ENCODE measurements around the gene MAP1LC3A.

DNA sequence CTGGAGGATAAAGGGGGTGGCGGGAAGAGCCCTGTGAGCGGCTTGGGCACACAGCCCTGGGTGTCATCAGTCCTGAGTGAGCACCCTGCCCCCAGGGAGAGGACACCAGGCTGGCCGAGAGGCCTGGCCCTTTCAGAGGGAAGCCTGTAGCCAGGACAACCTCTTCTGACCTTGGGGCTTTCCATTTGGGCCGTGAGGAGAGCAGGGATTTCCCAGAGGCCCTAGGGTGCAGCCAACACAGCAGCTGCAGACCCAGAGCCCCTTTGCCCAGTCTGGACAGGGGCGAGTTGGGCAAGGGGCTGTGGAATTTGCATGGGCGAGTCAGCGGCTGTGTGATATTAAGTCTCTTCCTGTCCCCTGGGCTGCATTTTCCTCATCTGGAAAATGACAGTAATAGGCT is 6.3 kb downstream of the MAP1LC3A start:
- TF ChIP-seq CTCF (IDR thresholded peaks at IDR 0.05; ENCODE audit: extremely low read depth in 1 of 2, insufficient read depth in 1 of 2, low read depth in 1 of 2, low read length in 2 of 2) (no peak), JUN (IDR thresholded peaks at IDR 0.05; ENCODE audit: borderline replicate concordance, insufficient read depth, insufficient read length, low read depth) (no peak), POLR2AphosphoS5 (IDR thresholded peaks at IDR 0.05; ENCODE audit: insufficient read depth, low read depth, low read length) (no peak), POLR2A (IDR thresholded peaks at IDR 0.05; ENCODE audit: low read depth, low read length) (no peak), EZH2 (IDR thresholded peaks at IDR 0.05; ENCODE audit: borderline replicate concordance, low read depth, low read length, severe bottlenecking) (no peak), GATA2 (IDR thresholded peaks at IDR 0.05; ENCODE audit: insufficient read depth, insufficient read length, low read depth, low read length) (no peak), FOS (IDR thresholded peaks at IDR 0.05; ENCODE audit: borderline replicate concordance, insufficient read depth, low read length) (no peak), MYC (IDR thresholded peaks at IDR 0.05; ENCODE audit: low read depth, low read length) (no peak)
- TF ChIP-seq, protein P1, sequence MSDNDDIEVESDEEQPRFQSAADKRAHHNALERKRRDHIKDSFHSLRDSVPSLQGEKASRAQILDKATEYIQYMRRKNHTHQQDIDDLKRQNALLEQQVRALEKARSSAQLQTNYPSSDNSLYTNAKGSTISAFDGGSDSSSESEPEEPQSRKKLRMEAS (IDR thresholded peaks at IDR 0.05; ENCODE audit: insufficient read depth, insufficient read length) = no peak

Data from endothelial cell of umbilical vein (primary cell).